Ishikawa (cell line): ENCODE results near the gene LEPR.

ENCODE experiments used
- CEBPB ChIP-seq: IDR thresholded peaks from 2 replicates; pipeline ENCODE4 v1.6.1; 2012
- CREB1 ChIP-seq: IDR thresholded peaks from 2 replicates; pipeline ENCODE4 v1.6.1; 2012; ENCODE audit warnings: low read depth
- EP300 ChIP-seq: IDR thresholded peaks from 2 replicates; pipeline ENCODE4 v1.6.1; 2012; ENCODE audit warnings: borderline replicate concordance
- FOXM1 ChIP-seq: IDR thresholded peaks from 2 replicates; pipeline ENCODE4 v1.6.1; 2012; ENCODE audit warnings: low read depth, borderline replicate concordance
- RAD21 ChIP-seq: IDR thresholded peaks from 2 replicates; pipeline ENCODE4 v1.6.1; 2012; ENCODE audit warnings: low read depth
- TAF1 ChIP-seq: IDR thresholded peaks from 2 replicates; pipeline ENCODE4 v1.6.1; 2012; ENCODE audit warnings: low read depth, mild to moderate bottlenecking
- TCF12 ChIP-seq: IDR thresholded peaks from 2 replicates; pipeline ENCODE4 v1.6.1; 2012; ENCODE audit warnings: low read depth
- TEAD4 ChIP-seq: IDR thresholded peaks from 2 replicates; pipeline ENCODE4 v1.6.1; 2012
- USF1 ChIP-seq: IDR thresholded peaks from 2 replicates; pipeline ENCODE4 v1.6.1; 2012
- YY1 ChIP-seq: IDR thresholded peaks from 2 replicates; pipeline ENCODE4 v1.6.1; 2012; ENCODE audit warnings: low read depth
- TF ChIP-seq, protein P1 (sequence below): IDR thresholded peaks from 2 replicates; pipeline ENCODE4 v1.6.1; 2012; ENCODE audit warnings: low read depth, mild to moderate bottlenecking
- TF ChIP-seq, protein P2 (sequence below): IDR thresholded peaks from 2 replicates; pipeline ENCODE4 v1.6.1; 2012

- TF ChIP-seq FOXM1 = no peak
- no peak for TF ChIP-seq TCF12
- TF ChIP-seq TAF1 = no peak
- TF ChIP-seq, protein P1, sequence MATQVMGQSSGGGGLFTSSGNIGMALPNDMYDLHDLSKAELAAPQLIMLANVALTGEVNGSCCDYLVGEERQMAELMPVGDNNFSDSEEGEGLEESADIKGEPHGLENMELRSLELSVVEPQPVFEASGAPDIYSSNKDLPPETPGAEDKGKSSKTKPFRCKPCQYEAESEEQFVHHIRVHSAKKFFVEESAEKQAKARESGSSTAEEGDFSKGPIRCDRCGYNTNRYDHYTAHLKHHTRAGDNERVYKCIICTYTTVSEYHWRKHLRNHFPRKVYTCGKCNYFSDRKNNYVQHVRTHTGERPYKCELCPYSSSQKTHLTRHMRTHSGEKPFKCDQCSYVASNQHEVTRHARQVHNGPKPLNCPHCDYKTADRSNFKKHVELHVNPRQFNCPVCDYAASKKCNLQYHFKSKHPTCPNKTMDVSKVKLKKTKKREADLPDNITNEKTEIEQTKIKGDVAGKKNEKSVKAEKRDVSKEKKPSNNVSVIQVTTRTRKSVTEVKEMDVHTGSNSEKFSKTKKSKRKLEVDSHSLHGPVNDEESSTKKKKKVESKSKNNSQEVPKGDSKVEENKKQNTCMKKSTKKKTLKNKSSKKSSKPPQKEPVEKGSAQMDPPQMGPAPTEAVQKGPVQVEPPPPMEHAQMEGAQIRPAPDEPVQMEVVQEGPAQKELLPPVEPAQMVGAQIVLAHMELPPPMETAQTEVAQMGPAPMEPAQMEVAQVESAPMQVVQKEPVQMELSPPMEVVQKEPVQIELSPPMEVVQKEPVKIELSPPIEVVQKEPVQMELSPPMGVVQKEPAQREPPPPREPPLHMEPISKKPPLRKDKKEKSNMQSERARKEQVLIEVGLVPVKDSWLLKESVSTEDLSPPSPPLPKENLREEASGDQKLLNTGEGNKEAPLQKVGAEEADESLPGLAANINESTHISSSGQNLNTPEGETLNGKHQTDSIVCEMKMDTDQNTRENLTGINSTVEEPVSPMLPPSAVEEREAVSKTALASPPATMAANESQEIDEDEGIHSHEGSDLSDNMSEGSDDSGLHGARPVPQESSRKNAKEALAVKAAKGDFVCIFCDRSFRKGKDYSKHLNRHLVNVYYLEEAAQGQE = no peak
- no peak for TF ChIP-seq TEAD4
- TF ChIP-seq CREB1 = no peak
- TF ChIP-seq CEBPB = peak; percentile 58; the same call in 1 of the 2 replicates
- TF ChIP-seq USF1 = no peak
- no peak for TF ChIP-seq EP300
- TF ChIP-seq RAD21 = no peak
- no peak for TF ChIP-seq YY1
- TF ChIP-seq, protein P2, sequence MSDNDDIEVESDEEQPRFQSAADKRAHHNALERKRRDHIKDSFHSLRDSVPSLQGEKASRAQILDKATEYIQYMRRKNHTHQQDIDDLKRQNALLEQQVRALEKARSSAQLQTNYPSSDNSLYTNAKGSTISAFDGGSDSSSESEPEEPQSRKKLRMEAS = no peak
These were observed 25.4 kb downstream of the LEPR start for GRCh38 chr1:65445837-65446236.
